Stimulated activated CD4-positive, alpha-beta T cell treated with anti-CD3 and anti-CD28 coated beads, Interleukin-15, amount 100 ng/mL, for 48 hours (primary cell): ENCODE measurements around the gene TREML1.
"Not testable (repeated sequence)": the region's sequence is repeated elsewhere in the genome, so short reads cannot be mapped to it uniquely, and the experiment has no call there.

Experiments
- DNase-seq, 2 donors: peaks; one replicate each; pipeline ENCODE4 v3.0.0-alpha.2; 2020; ENCODE audit warnings: low read depth in 2 of 2

Gene TREML1

GRCh38 chr6:41147917-41148316 is 6.2 kb downstream of the TREML1 start:
- DNase-seq, result no peak

DNA sequence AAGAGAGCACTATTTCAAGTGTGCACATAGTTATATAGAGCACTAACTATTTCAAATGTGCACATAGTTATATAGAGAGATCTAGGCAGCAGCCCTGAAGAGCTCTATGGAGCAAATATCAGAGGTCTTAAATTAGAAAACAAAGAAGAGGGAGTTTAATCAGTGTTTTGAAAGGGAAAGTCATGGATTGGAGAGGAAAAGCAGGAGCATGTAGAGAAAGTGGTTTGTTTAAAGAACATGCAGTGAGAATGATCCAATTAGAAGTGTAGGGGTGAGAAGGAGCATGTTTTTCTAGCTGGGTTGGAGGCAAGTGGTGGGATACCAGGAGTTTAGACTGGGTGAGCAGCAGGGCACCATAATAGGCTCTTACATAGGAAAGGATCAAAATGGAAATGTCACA is 17.2 kb downstream of the TREML1 start:
- DNase-seq, result no peak

DNA sequence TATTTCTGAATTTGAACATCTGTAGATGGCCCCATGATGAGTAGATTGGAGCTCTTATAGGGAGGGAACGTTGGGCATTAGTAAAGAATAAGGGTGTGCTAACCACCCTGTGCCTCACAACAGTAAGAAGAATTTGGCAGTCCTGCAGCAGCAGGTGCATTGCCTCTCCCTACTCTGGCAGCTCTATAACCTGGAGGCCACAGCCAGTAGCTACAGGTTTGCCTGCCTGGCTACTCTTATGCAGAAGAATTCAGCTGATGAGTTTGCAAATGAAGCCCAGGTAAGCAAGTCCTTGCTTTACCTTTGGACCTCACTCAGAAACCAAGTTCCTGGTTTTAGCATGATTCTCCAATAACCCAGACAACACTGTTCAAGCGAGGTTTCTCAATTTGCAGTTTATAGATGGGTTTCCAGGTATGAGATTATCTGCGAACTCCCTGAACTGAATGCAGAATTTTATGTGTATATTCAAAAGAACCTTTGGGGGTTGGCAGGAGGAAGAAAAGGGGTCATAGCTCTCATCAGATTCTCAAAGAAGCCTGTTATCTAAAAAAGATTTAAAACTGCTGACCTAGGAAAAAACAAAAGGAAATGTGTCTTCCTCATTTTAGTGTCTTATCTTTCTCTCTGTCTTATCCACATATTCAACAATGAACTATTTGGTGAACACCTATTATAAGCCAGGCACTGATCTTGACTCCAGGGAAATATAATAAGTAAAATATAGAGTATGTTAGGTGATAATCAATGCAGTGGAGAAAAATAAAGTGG is 18.9 kb downstream of the TREML1 start:
- DNase-seq, result no peak

DNA sequence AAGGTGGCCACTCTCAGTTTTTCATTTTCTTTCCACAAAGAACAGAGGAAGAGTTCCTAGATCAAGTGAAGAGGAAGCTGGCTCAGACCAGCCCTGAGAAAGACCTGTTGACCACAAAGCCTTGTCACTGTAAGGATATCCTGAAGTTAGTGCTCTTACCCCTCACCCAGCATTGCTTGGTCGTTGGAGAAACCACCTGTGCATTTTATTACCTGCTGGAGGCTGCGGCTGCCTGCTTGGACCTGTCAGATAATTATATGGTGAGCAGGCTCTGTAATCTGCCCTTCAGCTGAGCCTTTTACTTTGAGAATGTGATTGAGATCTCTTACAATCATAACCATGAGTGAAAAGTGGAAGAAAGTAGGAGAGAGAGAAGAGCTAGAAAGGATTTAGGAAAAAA is 21.9 kb downstream of the TREML1 start:
- no peak for DNase-seq

- DNase-seq, result no peak
Measured at GRCh38 chr6:41125282-41125681, 28.9 kb downstream of the TREML1 start.

DNA sequence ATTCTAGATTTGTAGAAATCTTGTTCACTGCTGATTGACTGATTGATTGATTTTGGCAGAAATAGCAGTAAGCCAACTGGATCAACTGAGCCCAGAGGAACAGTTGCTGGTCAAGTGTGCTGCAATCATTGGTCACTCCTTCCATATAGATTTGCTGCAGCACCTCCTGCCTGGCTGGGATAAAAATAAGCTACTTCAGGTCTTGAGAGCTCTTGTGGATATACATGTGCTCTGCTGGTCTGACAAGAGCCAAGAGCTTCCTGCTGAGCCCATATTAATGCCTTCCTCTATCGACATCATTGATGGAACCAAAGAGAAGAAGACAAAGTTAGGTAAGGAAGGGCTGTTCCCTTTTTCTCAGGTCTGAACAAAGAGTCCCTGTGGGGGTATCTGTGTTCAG is 31.2 kb downstream of the TREML1 start:
- DNase-seq, result no peak

DNA sequence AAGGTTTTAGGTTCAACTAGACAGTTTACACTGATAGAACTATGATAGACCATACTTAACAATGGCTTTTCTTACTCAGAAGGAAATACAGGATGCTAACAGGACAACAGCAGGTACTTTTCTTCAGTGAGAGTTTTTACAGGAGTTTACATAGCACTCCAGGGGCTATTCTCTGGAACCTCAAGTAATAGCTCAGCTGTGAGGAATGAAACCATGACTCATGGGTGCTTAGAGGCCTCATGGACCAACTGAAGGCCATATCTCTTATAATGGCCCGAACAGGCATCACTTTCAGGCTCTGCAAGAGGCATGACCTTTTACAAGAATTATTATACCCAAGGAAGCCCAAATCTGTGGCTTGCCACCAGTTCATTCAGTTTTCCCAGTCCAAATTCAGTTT is 31.8 kb downstream of the TREML1 start:
- no peak for DNase-seq

GRCh38 chr6:41120058-41120457 is 34.1 kb downstream of the TREML1 start:
- DNase-seq, result no peak

DNA sequence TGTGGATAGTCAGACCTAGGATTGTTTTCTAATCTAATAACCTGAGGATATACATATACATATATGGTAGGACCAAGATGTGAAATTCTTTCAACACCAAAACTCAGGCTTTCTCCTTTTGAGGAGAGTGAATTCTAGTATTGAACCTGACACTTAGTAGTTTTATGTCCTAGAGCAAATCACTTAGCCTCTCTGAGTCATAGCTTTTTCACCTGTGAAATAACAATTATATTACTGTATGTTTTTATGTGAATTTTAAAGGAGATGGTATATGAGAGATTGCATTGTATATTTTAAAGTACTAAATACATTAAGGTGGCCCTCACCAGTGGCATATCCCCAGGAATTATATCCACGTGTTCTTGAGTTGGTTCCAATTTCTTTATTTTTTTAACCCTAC is 34.6 kb downstream of the TREML1 start:
- no peak for DNase-seq

- DNase-seq, result not testable (repeated sequence)
Measured at GRCh38 chr6:41115027-41115426, 39.1 kb downstream of the TREML1 start.

GRCh38 chr6:41111017-41111416 is 43.1 kb downstream of the TREML1 start:
- no peak for DNase-seq

GRCh38 chr6:41103847-41104246 is 50.3 kb downstream of the TREML1 start:
- DNase-seq, result no peak

GRCh38 chr6:41100871-41101287 is 53.3 kb downstream of the TREML1 start:
- no peak for DNase-seq
